Neuronal stem cell (in vitro differentiated cells): ENCODE data around the gene FHDC1.

Source experiments
- DNase-seq: peaks from one replicate; pipeline ENCODE4 v3.0.0-alpha.2; 2013; ENCODE audit warnings: low spot score
- H2AFZ ChIP-seq: one replicate; pipeline ENCODE4 v1.6.1; 2013; ENCODE audit warnings: mild to moderate bottlenecking, low read length, inconsistent platforms
- H2AK5ac ChIP-seq: 2 replicates; pipeline ENCODE4 v1.6.1; 2013; ENCODE audit warnings: low read depth, mild to moderate bottlenecking, inconsistent platforms, low read length, moderate library complexity, mixed read lengths
- H2BK120ac ChIP-seq: 2 replicates; pipeline ENCODE4 v1.6.1; 2013; ENCODE audit warnings: low read depth, mild to moderate bottlenecking, inconsistent platforms, low read length, moderate library complexity, mixed read lengths
- H2BK12ac ChIP-seq: one replicate; pipeline ENCODE4 v1.6.1; 2013; ENCODE audit warnings: low read length, inconsistent platforms
- H2BK15ac ChIP-seq: 2 replicates; pipeline ENCODE4 v1.6.1; 2013; ENCODE audit warnings: mild to moderate bottlenecking, low read length, inconsistent platforms, mixed read lengths
- H2BK5ac ChIP-seq: one replicate; pipeline ENCODE4 v1.6.1; 2013; ENCODE audit warnings: inconsistent platforms, mild to moderate bottlenecking, low read length, moderate library complexity
- H3K14ac ChIP-seq: one replicate; pipeline ENCODE4 v1.6.1; 2013; ENCODE audit warnings: low read length, inconsistent platforms
- H3K18ac ChIP-seq: 2 replicates; pipeline ENCODE4 v1.6.1; 2013; ENCODE audit warnings: low read length, inconsistent platforms
- H3K23ac ChIP-seq: 2 replicates; pipeline ENCODE4 v1.6.1; 2013; ENCODE audit warnings: low read depth, mild to moderate bottlenecking, mixed read lengths, low read length, inconsistent platforms; ENCODE audit not compliant: poor library complexity
- H3K27ac ChIP-seq: replicated peaks from 3 replicates; pipeline ENCODE4 v1.5.1; 2013; ENCODE audit warnings: low read length, inconsistent platforms
- H3K27me3 ChIP-seq, 3 experiments: 2 replicates each; pipeline ENCODE4 v1.6.1; 2013; ENCODE audit warnings: low read length in 3 of 3, mild to moderate bottlenecking in 2 of 3, inconsistent platforms in 1 of 3, low read depth in 1 of 3, mixed read lengths in 1 of 3, moderate library complexity in 1 of 3; ENCODE audit not compliant: control insufficient read depth in 3 of 3, insufficient read depth in 3 of 3
- H3K36me3 ChIP-seq, 2 donors: replicated peaks in 1 of 2; 2 replicates each; pipeline ENCODE4 v1.6.1; 2013; ENCODE audit warnings: low read length in 2 of 2; ENCODE audit not compliant: control insufficient read depth in 2 of 2, insufficient read depth in 2 of 2
- H3K4ac ChIP-seq: 2 replicates; pipeline ENCODE4 v1.6.1; 2013; ENCODE audit warnings: inconsistent platforms, mild to moderate bottlenecking, low read length, moderate library complexity
- H3K4me1 ChIP-seq, 2 donors: 1 replicate in 1 of 2; 2 replicates in 1 of 2; pipeline ENCODE4 v1.6.1; 2013; ENCODE audit warnings: low read length in 2 of 2, low read depth in 1 of 2; ENCODE audit not compliant: control insufficient read depth in 2 of 2, insufficient read depth in 1 of 2
- H3K4me2 ChIP-seq: one replicate; pipeline ENCODE4 v1.6.1; 2013; ENCODE audit warnings: mild to moderate bottlenecking, low read length, inconsistent platforms; ENCODE audit not compliant: insufficient read depth, poor library complexity, severe bottlenecking
- H3K4me3 ChIP-seq, 2 donors: 2 replicates each; pipeline ENCODE4 v1.5.1; 2013; ENCODE audit warnings: low read length in 2 of 2, mild to moderate bottlenecking in 2 of 2, inconsistent platforms in 1 of 2, moderate library complexity in 1 of 2
- H3K79me1 ChIP-seq: one replicate; pipeline ENCODE4 v1.6.1; 2013; ENCODE audit warnings: low read depth, mild to moderate bottlenecking, inconsistent platforms, low read length, moderate library complexity
- H3K9ac ChIP-seq: one replicate; pipeline ENCODE4 v1.6.1; 2013; ENCODE audit warnings: mild to moderate bottlenecking, low read depth, low read length, inconsistent platforms; ENCODE audit not compliant: poor library complexity
- H3K9me3 ChIP-seq, 2 donors: replicated peaks in 1 of 2; 2 replicates each; pipeline versions ENCODE3 to v1.6.1; 2013; ENCODE audit warnings: low read length in 2 of 2, mild to moderate bottlenecking in 2 of 2, inconsistent platforms in 1 of 2, low read depth in 1 of 2, mixed read lengths in 1 of 2, moderate library complexity in 1 of 2; ENCODE audit not compliant: control insufficient read depth in 2 of 2, insufficient read depth in 1 of 2
- H4K8ac ChIP-seq: one replicate; pipeline ENCODE4 v1.6.1; 2013; ENCODE audit warnings: low read depth, mild to moderate bottlenecking, inconsistent platforms, low read length, moderate library complexity
- H4K91ac ChIP-seq: one replicate; pipeline ENCODE4 v1.6.1; 2013; ENCODE audit warnings: low read length, low read depth, mild to moderate bottlenecking, inconsistent platforms; ENCODE audit not compliant: poor library complexity
- WGBS, 2 donors: extraction: QIAGEN DNeasy Blood & Tissue Kit; methylation state at CpG; one replicate each; pipeline ENCODE4 v1.1.7; 2013; ENCODE audit warnings: missing lambda C conversion rate in 2 of 2, mixed read lengths in 1 of 2; ENCODE audit not compliant: insufficient read length in 2 of 2, insufficient replicate concordance in 1 of 2; ENCODE audit errors: extremely low coverage in 2 of 2; 5-methylcytosine and 5-hydroxymethylcytosine counted together

Gene FHDC1

GRCh38 chr4:152941411-152941810 lies 5.3 kb downstream of the FHDC1 start:
- WGBS, 2 donors, result no CpG with 5 or more reads among the region's 1 CpG
- Histone ChIP-seq H3K9ac (no peak overlapping the region), H2BK5ac (no peak overlapping the region), H2BK15ac (no peak overlapping the region), H3K23ac (no peak overlapping the region), H3K4me1 (peaks cover 2 to 5% of the 10 kb centered on the region in 2 donors), H3K79me1 (peaks cover 2% of the 10 kb centered on the region), H3K18ac (no peak overlapping the region), H4K91ac (no peak overlapping the region), H3K36me3 (no peaks in the 10 kb centered on the region), H3K14ac (no peak overlapping the region), H3K4me3 (no peak overlapping the region), H2BK12ac (no peak overlapping the region), H3K4ac (no peak overlapping the region), H4K8ac (no peak overlapping the region), H2BK120ac (no peak overlapping the region), H3K27me3 (peaks cover 0 to 39% (median 22%) of the 10 kb centered on the region in 3 experiments), H3K4me2 (no peak overlapping the region), H3K9me3 (peaks cover 0 to 13% of the 10 kb centered on the region in 2 donors), H3K27ac (no peak overlapping the region), H2AFZ (no peak overlapping the region), H2AK5ac (no peak overlapping the region)
- DNase-seq, result no peak

- Histone ChIP-seq H3K4me2 (no peak overlapping the region), H3K36me3 (no peaks in the 10 kb centered on the region), H3K27me3 (peaks cover 0 to 30% (median 15%) of the 10 kb centered on the region in 3 experiments), H3K14ac (no peak overlapping the region), H3K23ac (no peak overlapping the region), H2BK120ac (no peak overlapping the region), H4K91ac (no peak overlapping the region), H3K79me1 (no peaks in the 10 kb centered on the region), H3K9ac (no peak overlapping the region), H3K4ac (no peak overlapping the region), H2BK15ac (no peak overlapping the region), H2AFZ (no peak overlapping the region), H2BK12ac (no peak overlapping the region), H3K4me3 (no peak overlapping the region), H3K18ac (no peak overlapping the region), H3K4me1 (peaks cover 2 to 5% of the 10 kb centered on the region in 2 donors), H3K9me3 (peaks cover 0 to 13% of the 10 kb centered on the region in 2 donors), H4K8ac (no peak overlapping the region), H2BK5ac (no peak overlapping the region), H2AK5ac (no peak overlapping the region), H3K27ac (no peak overlapping the region)
- no peak for DNase-seq
- WGBS, 2 donors, result no CpG with 5 or more reads among the region's 2 CpGs
Measured at GRCh38 chr4:152942346-152942745, 6.2 kb downstream of the FHDC1 start.

GRCh38 chr4:152943672-152944071 lies 7.5 kb downstream of the FHDC1 start:
- Histone ChIP-seq H3K23ac (no peak overlapping the region), H3K18ac (no peak overlapping the region), H3K36me3 (no peaks in the 10 kb centered on the region), H3K4me3 (no peak overlapping the region), H3K14ac (no peak overlapping the region), H2BK120ac (no peak overlapping the region), H2AK5ac (no peak overlapping the region), H3K9me3 (peaks cover 0 to 10% of the 10 kb centered on the region in 2 donors), H4K8ac (no peak overlapping the region), H4K91ac (no peak overlapping the region), H2BK15ac (no peak overlapping the region), H2BK5ac (no peak overlapping the region), H3K4me2 (no peak overlapping the region), H3K27me3 (peaks cover 0 to 18% (median 2%) of the 10 kb centered on the region in 3 experiments), H3K79me1 (no peaks in the 10 kb centered on the region), H2BK12ac (no peak overlapping the region), H3K4me1 (peaks cover 0 to 2% of the 10 kb centered on the region in 2 donors), H3K27ac (no peak overlapping the region), H3K4ac (no peak overlapping the region), H2AFZ (no peak overlapping the region), H3K9ac (no peak overlapping the region)
- WGBS, 2 donors, result no CpG with 5 or more reads among the region's 6 CpGs
- DNase-seq, result no peak

GRCh38 chr4:152944666-152945320 lies 8.7 kb downstream of the FHDC1 start:
- H4K8ac ChIP-seq, result no peak overlapping the region
- H3K36me3 ChIP-seq, result no peaks in the 10 kb centered on the region
- H2AFZ ChIP-seq, result no peak overlapping the region
- H2BK12ac ChIP-seq, result no peak overlapping the region
- no peak overlapping the region for H3K18ac ChIP-seq
- H3K79me1 ChIP-seq, result no peaks in the 10 kb centered on the region
- no peak overlapping the region for H3K4me2 ChIP-seq
- H3K4me1 ChIP-seq, result peaks cover 0 to 3% of the 10 kb centered on the region in 2 donors
- no CpG with 5 or more reads among the region's 4 CpGs for WGBS, 2 donors
- H2BK15ac ChIP-seq, result no peak overlapping the region
- no peak overlapping the region for H2BK5ac ChIP-seq
- H3K27me3 ChIP-seq, result peaks cover 0 to 7% (median 0%) of the 10 kb centered on the region in 3 experiments
- H3K23ac ChIP-seq, result no peak overlapping the region
- no peak overlapping the region for H2AK5ac ChIP-seq
- H3K4me3 ChIP-seq, result no peak overlapping the region
- H3K14ac ChIP-seq, result no peak overlapping the region
- no peak overlapping the region for H3K4ac ChIP-seq
- H3K27ac ChIP-seq, result no peak overlapping the region
- no peak overlapping the region for H3K9ac ChIP-seq
- no peaks in the 10 kb centered on the region for H3K9me3 ChIP-seq
- no peak overlapping the region for H2BK120ac ChIP-seq
- no peak overlapping the region for H4K91ac ChIP-seq
- no peak for DNase-seq
